WI38 (cell line): ENCODE results near the gene SLC9A9.

Experiments used
- H3K4me3 ChIP-seq: 2 replicates; pipeline ENCODE4 v1.5.1; 2011; ENCODE audit warnings: low read depth, mild to moderate bottlenecking, control low read depth, low read length
- CTCF ChIP-seq: IDR thresholded peaks from 2 replicates; pipeline ENCODE4 v1.5.1; 2012; ENCODE audit warnings: low read depth, mild to moderate bottlenecking, control low read depth, low read length

Gene SLC9A9

GRCh38 chr3:143267989-143268388, 580.3 kb downstream of the SLC9A9 start:
- TF ChIP-seq CTCF: no peak

GRCh38 chr3:143266927-143267326, 581.3 kb downstream of the SLC9A9 start:
- H3K4me3 ChIP-seq: no peak overlapping the region
- no peak for TF ChIP-seq CTCF

More at GRCh38 chr3:143267989-143268388, 580.3 kb downstream of the SLC9A9 start:
- no peak overlapping the region for H3K4me3 ChIP-seq

DNA sequence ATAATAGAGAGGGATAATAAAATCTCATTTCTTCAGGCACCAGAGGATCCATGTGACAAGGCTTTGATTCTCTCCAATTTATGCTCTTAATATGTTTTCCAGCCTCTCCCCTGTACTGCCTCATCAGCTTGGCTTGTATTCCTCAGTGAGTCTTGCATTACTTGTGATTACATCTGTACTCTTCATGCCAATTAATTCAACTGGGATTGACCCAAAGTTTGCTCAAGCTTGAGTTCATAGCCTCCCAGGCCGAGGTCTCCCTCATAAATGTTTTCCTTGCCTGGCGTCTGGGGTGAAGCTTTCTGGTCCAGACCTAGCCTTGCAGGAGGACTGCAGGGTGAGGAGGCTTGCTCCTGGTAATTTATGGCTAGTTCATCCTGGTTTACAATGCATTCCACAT, 581.8 kb downstream of the SLC9A9 start:
- H3K4me3 ChIP-seq: no peak overlapping the region
- no peak for TF ChIP-seq CTCF

GRCh38 chr3:143265501-143266070, 582.7 kb downstream of the SLC9A9 start:
- no peak for TF ChIP-seq CTCF
- H3K4me3 ChIP-seq: no peak overlapping the region

GRCh38 chr3:143263852-143264513, 584.3 kb downstream of the SLC9A9 start:
- no peak overlapping the region for H3K4me3 ChIP-seq
- no peak for TF ChIP-seq CTCF

- H3K4me3 ChIP-seq: no peak overlapping the region
- no peak for TF ChIP-seq CTCF
Observed at GRCh38 chr3:143261848-143262247, 586.4 kb downstream of the SLC9A9 start.

DNA sequence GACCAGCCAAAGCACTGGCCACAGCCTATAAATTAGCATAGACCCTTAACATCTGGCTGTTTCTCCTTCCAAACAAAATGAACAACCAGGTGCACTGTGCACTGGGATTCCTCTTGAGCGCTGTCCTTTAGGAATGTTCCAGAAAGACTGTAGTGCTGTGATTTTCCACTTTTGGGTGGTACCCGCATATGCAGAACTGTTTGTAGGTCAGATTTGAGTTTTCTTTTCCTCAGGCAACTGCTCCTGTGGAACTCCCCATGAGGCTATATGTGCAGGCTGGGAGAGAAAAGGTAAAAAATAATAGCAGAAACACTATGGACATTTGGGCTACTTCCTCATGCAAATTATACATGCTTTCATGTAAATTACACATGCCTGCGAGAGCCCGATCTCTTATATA, 589.6 kb downstream of the SLC9A9 start:
- no peak overlapping the region for H3K4me3 ChIP-seq

More for the DNA sequence above, 589.6 kb downstream of the SLC9A9 start:
- TF ChIP-seq CTCF: no peak
